LHCN-M2 (cell line): Measurements from ENCODE around the gene IDH3B. TPM values are rescaled to one million over a fixed set of nuclear protein-coding genes. Genes with fewer than 3 reads are reported as not detected.
A peak's percentile ranks its signal among the peaks of the same experiment; 100 is the strongest.
"Not testable (repeated sequence)": the region's sequence is repeated elsewhere in the genome, so short reads cannot be mapped to it uniquely, and the experiment has no call there.

Experiments used
- DNase-seq: peaks from one replicate; pipeline ENCODE4 v3.0.0-alpha.2; 2012; ENCODE audit warnings: low read depth
- total RNA-seq: library from RNA; depleted of rRNA; stranded (reverse); fragments of >200 nt; gene quantifications from 2 replicates; pipeline ENCODE4 v1.2.3, GENCODE V29; 2014

IDH3B gene
- total RNA-seq, 1 experiment from 2014 or later, result 130 TPM

- no peak for DNase-seq
Observed at GRCh38 chr20:2695206-2695983, 31.4 kb upstream of the IDH3B start.

DNA sequence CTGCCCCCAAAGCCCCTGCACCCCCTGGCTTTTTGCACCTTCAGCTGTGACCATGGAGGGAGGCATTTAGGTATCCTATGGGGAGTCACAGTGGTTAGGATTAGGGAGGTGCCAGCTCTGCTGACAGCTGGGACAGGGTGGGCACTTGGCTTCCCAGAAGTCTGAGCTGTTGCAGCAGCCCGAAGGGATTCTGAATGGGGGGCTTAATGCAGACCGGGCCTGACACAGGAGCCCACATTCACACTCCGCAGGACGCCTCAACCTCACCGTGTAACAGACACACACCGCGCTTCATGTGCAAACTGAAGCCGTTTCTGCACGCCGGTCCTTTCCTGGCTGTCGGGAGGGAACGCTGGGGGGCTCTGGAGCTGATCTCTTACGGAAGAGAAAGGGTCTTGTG lies 30.5 kb upstream of the IDH3B start:
- no peak for DNase-seq

- no peak for DNase-seq
Observed at GRCh38 chr20:2694008-2694471, 30.0 kb upstream of the IDH3B start.

- DNase-seq, result no peak
Observed at GRCh38 chr20:2693286-2694007, 29.4 kb upstream of the IDH3B start.

DNA sequence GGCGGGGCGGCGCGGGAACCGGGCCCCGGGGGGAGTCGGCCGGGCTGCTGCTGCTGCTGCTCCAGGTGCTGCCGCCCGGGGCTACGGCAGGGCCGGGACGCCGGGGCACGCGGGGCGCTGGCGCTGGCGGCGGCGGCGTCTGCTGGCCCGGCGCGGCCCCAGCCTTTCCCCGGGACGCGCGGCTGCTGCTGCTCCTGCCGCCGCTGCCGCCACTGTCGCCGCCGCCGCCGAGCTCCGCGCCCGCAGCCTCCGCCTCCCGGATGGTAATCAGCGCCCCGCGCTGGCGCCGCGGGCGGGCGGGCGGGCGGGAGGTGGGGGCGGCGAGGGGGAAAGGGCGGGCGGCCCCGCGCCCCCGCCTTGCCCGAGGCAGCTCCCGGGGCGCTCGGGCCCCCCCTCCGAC lies 28.9 kb upstream of the IDH3B start:
- no peak for DNase-seq

- DNase-seq, result no peak
Observed at GRCh38 chr20:2692036-2692885, 28.2 kb upstream of the IDH3B start, which contains the start of gene EBF4. EBF4 (plus strand) TSS chr20:2692780; CDS start chr20:2693646, 866 bp downstream.

- no peak for DNase-seq
Observed at GRCh38 chr20:2691663-2692035, 27.6 kb upstream of the IDH3B start.

DNA sequence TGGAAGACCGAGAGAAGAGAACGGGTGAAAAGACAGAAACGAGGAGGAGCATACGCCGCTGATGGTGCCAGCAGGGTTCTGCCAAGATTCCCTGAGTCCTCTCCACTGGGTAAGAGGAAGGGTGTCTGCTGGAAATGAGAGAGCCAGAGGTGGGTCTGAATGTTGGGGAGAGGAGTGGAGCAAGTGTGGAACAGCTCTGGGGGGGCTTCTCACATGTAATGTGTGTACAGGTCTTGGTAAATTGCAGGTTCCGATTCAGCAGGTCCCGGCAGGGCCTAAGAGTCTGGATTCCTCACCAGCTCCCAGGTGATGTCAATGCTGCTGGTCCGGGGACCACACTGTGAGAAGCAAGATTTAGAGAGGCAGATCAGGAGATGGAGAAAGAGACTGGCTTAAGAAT lies 27.1 kb upstream of the IDH3B start:
- no peak for DNase-seq

DNA sequence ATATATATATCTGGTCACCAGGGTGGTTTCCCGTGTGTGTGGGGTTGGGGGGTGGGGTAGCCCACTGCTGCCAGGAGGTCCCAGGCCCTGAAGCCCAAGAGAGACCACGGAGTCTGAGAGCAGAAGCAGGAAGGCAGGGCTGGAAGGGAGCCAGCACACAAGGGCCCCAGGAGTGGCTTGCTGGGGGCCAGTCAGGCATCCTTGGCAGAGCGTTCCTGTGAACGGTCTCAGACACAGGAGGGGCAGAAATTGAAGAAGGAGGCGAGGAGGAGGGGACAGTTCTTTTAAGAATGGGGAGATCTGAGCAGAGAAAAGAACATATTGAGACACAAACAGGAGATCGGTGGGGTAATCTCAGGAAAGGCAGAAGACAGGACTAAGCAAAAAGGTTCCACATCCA lies 26.7 kb upstream of the IDH3B start:
- DNase-seq, result no peak

DNA sequence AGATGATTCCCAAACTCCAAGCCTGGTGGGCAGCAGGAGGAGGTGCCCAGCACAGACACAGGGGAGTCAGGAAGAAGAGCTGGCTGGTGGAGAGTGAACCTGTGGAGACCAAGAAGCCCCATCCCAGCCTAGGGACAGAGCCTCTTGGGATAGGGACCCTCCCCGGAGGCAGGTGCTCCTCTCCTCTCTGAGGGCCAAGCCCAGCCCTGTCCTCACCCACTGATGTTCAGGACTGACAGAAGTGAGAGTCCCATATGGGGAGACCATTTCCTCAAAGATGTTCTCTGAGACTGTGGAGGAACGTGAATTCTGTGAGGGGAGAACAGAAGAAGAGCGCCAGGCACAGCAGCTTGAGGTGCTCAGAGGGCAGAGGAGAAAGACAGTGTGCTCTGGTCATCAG lies 26.2 kb upstream of the IDH3B start:
- DNase-seq, result no peak

DNA sequence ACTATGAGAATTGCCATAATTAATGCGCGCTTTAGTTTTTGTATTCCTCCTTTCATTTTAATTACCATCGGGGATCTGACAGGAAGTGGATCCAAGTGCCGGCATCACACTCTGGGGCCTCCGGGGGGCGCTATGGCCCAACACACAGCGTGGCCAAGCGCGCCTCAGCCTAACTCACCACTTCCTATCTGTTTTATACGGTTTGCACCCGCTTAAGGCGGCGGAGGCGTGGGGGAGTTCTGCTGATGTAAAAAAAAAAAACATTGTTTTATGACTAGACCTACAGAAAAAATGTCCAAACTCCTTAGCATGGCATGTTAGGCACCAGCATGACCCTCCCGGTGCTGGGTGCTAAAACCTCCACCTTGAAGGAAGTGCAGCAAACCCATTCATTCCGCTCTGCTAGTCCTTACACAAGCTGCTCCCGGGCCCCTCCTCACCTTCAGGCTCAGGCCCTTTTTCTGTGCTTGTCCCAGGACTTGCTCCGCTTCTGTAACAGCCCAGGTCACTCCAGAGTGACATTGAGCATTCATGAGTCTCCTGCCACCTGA lies 24.1 kb upstream of the IDH3B start:
- peak; percentile 14 for DNase-seq

DNA sequence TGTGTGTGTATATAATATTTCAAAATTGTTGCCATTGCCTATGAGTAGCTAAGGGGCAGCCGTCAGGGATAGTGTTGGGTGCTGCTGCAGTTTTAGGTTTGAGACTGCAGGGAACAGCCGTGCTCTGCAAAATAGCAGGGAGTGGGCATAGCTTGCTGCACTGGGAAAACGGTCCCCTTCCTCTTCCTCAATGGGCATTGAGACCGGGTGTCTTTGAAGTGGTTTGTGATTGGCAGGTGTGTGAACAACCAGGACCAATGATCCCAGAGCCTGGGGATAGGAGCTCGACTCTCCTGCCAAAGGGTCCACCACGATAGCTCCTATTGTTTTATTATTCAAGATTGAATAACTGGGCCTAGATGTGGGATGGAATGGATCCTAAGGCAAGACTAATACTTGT lies 23.5 kb upstream of the IDH3B start:
- DNase-seq, result no peak

DNA sequence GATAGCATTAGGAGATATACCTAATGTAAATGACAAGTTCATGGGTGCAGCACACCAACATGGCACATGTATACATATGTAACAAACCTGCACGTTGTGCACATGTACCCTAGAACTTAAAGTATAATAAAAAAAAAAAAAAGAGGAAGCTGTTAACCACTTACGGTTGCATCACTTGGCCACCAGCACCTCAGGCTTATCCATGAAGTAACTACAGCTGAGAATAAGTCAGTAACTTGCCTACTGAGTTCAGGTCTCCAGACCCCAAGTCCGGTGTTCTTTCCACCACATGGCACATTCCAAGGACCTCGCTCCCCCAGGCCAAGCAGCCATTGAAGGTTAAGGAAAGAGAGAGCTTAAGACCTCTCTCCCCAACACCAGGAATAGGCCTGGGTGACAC lies 20.8 kb upstream of the IDH3B start:
- not testable (repeated sequence) for DNase-seq

- DNase-seq, result not testable (repeated sequence)
Observed at GRCh38 chr20:2682040-2682439, 18.0 kb upstream of the IDH3B start.

DNA sequence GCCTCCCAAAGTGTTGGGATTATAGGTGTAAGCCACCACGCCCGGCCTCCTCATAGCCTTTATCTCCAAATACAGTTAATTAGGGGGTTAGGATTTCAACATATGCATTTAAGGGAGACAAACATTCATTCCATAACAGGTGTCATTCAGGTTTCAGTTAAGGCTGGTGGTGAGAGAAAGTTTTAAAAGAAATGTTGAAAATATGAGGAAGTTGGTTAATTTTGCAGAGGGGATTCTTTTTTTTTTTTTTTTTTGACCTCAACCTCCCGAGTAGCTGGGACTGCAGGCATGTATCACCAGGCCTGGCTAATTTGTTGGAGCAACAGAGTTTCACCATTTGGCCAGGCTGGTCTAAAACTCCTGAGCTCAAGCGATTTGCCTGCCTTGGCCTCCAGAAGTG lies 16.0 kb upstream of the IDH3B start:
- no peak for DNase-seq

GRCh38 chr20:2673453-2673852 lies 9.4 kb upstream of the IDH3B start:
- no peak for DNase-seq

DNA sequence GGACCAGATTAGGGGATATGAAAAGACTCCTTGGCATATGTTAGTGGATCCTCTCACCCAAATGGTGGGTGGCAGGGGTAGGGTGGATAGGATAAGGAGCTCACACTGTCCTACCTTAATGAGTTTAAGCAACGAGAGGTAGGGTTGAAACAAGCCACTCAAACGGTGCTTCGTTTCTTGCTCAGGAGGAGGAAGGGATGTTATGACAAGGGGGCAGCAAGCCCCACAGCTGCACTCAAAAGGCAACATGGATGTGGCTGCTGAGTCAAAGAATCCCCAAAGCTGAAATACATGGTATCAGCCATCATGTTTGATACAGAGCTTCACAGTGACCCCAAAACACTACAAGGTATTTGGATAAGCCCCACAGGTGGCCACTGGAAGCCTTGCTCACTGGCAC lies 8.4 kb upstream of the IDH3B start:
- DNase-seq, result no peak

DNA sequence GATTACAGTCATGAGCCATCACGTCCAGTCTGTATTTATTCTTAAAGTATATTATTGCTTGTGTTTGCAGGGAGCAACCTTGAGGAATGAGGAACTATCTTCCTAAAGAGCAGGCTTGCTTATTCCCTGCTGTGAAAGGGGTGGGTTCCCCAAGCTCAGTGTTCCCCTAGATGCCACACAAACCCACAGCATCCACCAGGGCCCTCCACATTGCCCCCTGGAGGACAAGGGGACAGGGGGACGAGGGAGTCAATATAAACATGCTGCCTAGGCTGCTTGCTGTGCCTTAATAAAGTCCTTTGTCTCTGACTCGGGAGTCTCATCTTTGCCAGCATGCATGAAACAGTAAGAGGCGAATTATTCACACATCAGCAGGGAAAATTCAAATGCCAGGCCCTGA lies 8.0 kb upstream of the IDH3B start:
- DNase-seq, result no peak

DNA sequence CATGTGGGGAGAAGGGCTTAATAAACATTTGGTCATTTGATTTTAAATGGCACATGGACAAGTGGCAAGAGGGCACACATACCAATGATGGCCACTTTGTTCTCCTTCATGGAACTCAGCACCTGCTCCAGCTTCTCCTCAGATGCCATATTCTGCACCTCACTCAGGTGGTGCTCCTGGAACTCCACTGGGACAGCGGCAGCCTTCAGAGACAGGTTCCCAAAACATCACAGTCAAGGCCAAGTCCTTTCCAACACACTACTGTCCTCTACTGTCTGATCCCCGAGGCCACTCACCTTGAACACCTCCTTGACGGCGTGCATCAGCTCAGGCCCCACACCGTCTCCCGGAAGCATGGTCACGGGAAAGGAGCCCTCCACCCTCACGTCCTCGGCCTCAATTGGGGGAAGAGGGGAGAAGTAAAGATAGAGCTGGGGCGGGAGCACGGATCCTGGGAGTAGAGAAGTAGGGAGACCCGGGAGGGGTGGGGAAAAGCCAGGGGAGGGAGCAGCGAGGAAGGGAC lies 591 bp downstream of the IDH3B start:
- no peak for DNase-seq

DNA sequence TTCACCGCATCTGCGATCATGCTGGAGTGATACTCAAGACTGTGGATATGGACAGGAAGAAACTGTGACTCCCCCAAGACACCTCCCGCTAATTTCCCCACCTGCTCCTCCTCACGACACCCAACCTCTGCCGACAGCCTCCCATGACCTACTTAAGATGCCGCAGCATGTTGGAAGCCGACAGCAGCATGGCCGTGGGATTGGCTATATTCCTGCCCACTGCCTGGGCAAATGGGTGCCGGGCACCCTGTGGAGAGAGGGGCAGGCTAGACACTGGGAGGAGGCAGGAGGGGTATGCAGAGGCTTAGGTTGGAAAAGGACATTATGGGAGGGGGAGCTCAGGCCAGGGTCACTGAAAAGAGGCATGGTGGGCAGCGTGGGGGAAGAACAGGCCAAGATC lies 4.5 kb downstream of the IDH3B start:
- DNase-seq, result no peak
